Measurements from ENCODE around the gene FOXO6. TPM values are rescaled to one million over a fixed set of nuclear protein-coding genes. Genes with fewer than 3 reads are reported as not detected.

Gene FOXO6
- total and polyA plus RNA-seq, 5 donors: 1.1 to 7.0 (median 4.2) TPM

GRCh38 chr1:41362749-41363590 is 1.7 kb downstream of the FOXO6 start:
- H3K4me1 ChIP-seq (ENCODE audit: control insufficient read depth, insufficient read depth, low read length): peaks cover 4% of the 10 kb centered on the region
- H3K27me3 ChIP-seq (ENCODE audit: control insufficient read depth, insufficient read depth): no peaks in the 10 kb centered on the region
- DNase-seq: no peak
- no peak for ATAC-seq
- 46% methylated on average over 8 of the region's 8 CpGs for WGBS
- no peak overlapping the region for H3K27ac ChIP-seq (ENCODE audit: low read length)
- no peaks in the 10 kb centered on the region for H3K9me3 ChIP-seq (ENCODE audit: control insufficient read depth, low read length)
- no peak overlapping the region for H3K4me3 ChIP-seq (ENCODE audit: low read length)
- intact Hi-C loops (cut with DNase I): no loop called here

- 92% methylated on average over 4 of the region's 4 CpGs for WGBS
Measured at GRCh38 chr1:41363591-41364320, 2.5 kb downstream of the FOXO6 start.

GRCh38 chr1:41364442-41365319 is 3.4 kb downstream of the FOXO6 start:
- peaks cover 1% of the 10 kb centered on the region for H3K4me1 ChIP-seq (ENCODE audit: control insufficient read depth, insufficient read depth, low read length)
- no peaks in the 10 kb centered on the region for H3K9me3 ChIP-seq (ENCODE audit: control insufficient read depth, low read length)
- H3K27ac ChIP-seq (ENCODE audit: low read length): no peak overlapping the region
- intact Hi-C loops (cut with DNase I): no loop called here
- 70% methylated on average over 10 of the region's 10 CpGs for WGBS
- ATAC-seq (no peak), DNase-seq (no peak)
- no peaks in the 10 kb centered on the region for H3K27me3 ChIP-seq (ENCODE audit: control insufficient read depth, insufficient read depth)
- no peak overlapping the region for H3K4me3 ChIP-seq (ENCODE audit: low read length)

More at GRCh38 chr1:41363591-41364320, 2.5 kb downstream of the FOXO6 start:
- DNase-seq (no peak), ATAC-seq (no peak)
- Histone ChIP-seq H3K4me3 (ENCODE audit: low read length) (no peak overlapping the region), H3K4me1 (ENCODE audit: control insufficient read depth, insufficient read depth, low read length) (peaks cover 2% of the 10 kb centered on the region), H3K27ac (ENCODE audit: low read length) (no peak overlapping the region), H3K27me3 (ENCODE audit: control insufficient read depth, insufficient read depth) (no peaks in the 10 kb centered on the region), H3K9me3 (ENCODE audit: control insufficient read depth, low read length) (no peaks in the 10 kb centered on the region)
- intact Hi-C loops (cut with DNase I): no loop called here

GRCh38 chr1:41365320-41365633 is 4.0 kb downstream of the FOXO6 start:
- Histone ChIP-seq H3K9me3 (ENCODE audit: control insufficient read depth, low read length) (no peaks in the 10 kb centered on the region), H3K4me1 (ENCODE audit: control insufficient read depth, insufficient read depth, low read length) (no peaks in the 10 kb centered on the region), H3K27me3 (ENCODE audit: control insufficient read depth, insufficient read depth) (no peaks in the 10 kb centered on the region), H3K4me3 (ENCODE audit: low read length) (no peak overlapping the region), H3K27ac (ENCODE audit: low read length) (no peak overlapping the region)
- intact Hi-C loops (cut with DNase I): no loop called here
- ATAC-seq: no peak
- no peak for DNase-seq

GRCh38 chr1:41365772-41366454 is 4.7 kb downstream of the FOXO6 start:
- no peaks in the 10 kb centered on the region for H3K9me3 ChIP-seq (ENCODE audit: control insufficient read depth, low read length)
- intact Hi-C loops (cut with DNase I): no loop called here
- peak overlapping the region; percentile 38 for H3K27ac ChIP-seq (ENCODE audit: low read length)
- WGBS: 4% methylated on average over 23 of the region's 23 CpGs
- H3K4me1 ChIP-seq (ENCODE audit: control insufficient read depth, insufficient read depth, low read length): no peaks in the 10 kb centered on the region
- DNase-seq (no peak), ATAC-seq (no peak)
- no peaks in the 10 kb centered on the region for H3K27me3 ChIP-seq (ENCODE audit: control insufficient read depth, insufficient read depth)
- peak overlapping the region; percentile 55 for H3K4me3 ChIP-seq (ENCODE audit: low read length)

GRCh38 chr1:41366455-41367287 is 5.4 kb downstream of the FOXO6 start:
- DNase-seq (peak in 2 of 3 donors; percentile 72 to 78), ATAC-seq (peak; percentile 9 to 35)
- Histone ChIP-seq H3K4me1 (ENCODE audit: control insufficient read depth, insufficient read depth, low read length) (peaks cover 3% of the 10 kb centered on the region), H3K27ac (ENCODE audit: low read length) (no peak overlapping the region), H3K4me3 (ENCODE audit: low read length) (peak overlapping the region; percentile 55), H3K9me3 (ENCODE audit: control insufficient read depth, low read length) (no peaks in the 10 kb centered on the region), H3K27me3 (ENCODE audit: control insufficient read depth, insufficient read depth) (no peaks in the 10 kb centered on the region)
- 8% methylated on average over 51 of the region's 51 CpGs for WGBS
- intact Hi-C loops (cut with DNase I): no loop called here

GRCh38 chr1:41367288-41367642 is 6.0 kb downstream of the FOXO6 start:
- ATAC-seq (no peak), DNase-seq (no peak)
- Histone ChIP-seq H3K27me3 (ENCODE audit: control insufficient read depth, insufficient read depth) (no peaks in the 10 kb centered on the region), H3K9me3 (ENCODE audit: control insufficient read depth, low read length) (no peaks in the 10 kb centered on the region), H3K27ac (ENCODE audit: low read length) (no peak overlapping the region), H3K4me3 (ENCODE audit: low read length) (no peak overlapping the region), H3K4me1 (ENCODE audit: control insufficient read depth, insufficient read depth, low read length) (peaks cover 9% of the 10 kb centered on the region)
- WGBS: 57% methylated on average over 5 of the region's 5 CpGs
- intact Hi-C loops (cut with DNase I): no loop called here

- H3K4me1 ChIP-seq (ENCODE audit: control insufficient read depth, insufficient read depth, low read length): peaks cover 11% of the 10 kb centered on the region
- no peak for DNase-seq
- no peaks in the 10 kb centered on the region for H3K27me3 ChIP-seq (ENCODE audit: control insufficient read depth, insufficient read depth)
Measured at GRCh38 chr1:41368366-41368765, 7.1 kb downstream of the FOXO6 start.

GRCh38 chr1:41368801-41369200 is 7.6 kb downstream of the FOXO6 start:
- H3K4me3 ChIP-seq (ENCODE audit: low read length): no peak overlapping the region
- H3K27ac ChIP-seq (ENCODE audit: low read length): no peak overlapping the region
- H3K4me1 ChIP-seq (ENCODE audit: control insufficient read depth, insufficient read depth, low read length): peaks cover 11% of the 10 kb centered on the region
- no peaks in the 10 kb centered on the region for H3K9me3 ChIP-seq (ENCODE audit: control insufficient read depth, low read length)
- ATAC-seq (no peak), DNase-seq (no peak)
- H3K27me3 ChIP-seq (ENCODE audit: control insufficient read depth, insufficient read depth): no peaks in the 10 kb centered on the region
- intact Hi-C loops (cut with DNase I): no loop called here
- 54% methylated on average over 7 of the region's 7 CpGs for WGBS

More at GRCh38 chr1:41368366-41368765, 7.1 kb downstream of the FOXO6 start:
- Histone ChIP-seq H3K27ac (ENCODE audit: low read length) (no peak overlapping the region), H3K4me3 (ENCODE audit: low read length) (no peak overlapping the region), H3K9me3 (ENCODE audit: control insufficient read depth, low read length) (no peaks in the 10 kb centered on the region)
- intact Hi-C loops (cut with DNase I): no loop called here
- 52% methylated on average over 1 of the region's 1 CpG for WGBS
- ATAC-seq: no peak

- WGBS: 91% methylated on average over 2 of the region's 2 CpGs
- intact Hi-C loops (cut with DNase I): no loop called here
- peaks cover 11% of the 10 kb centered on the region for H3K4me1 ChIP-seq (ENCODE audit: control insufficient read depth, insufficient read depth, low read length)
Measured at GRCh38 chr1:41369531-41369930, 8.3 kb downstream of the FOXO6 start.

More at GRCh38 chr1:41369531-41369930, 8.3 kb downstream of the FOXO6 start:
- DNase-seq (no peak), ATAC-seq (no peak)
- no peak overlapping the region for H3K27ac ChIP-seq (ENCODE audit: low read length)
- no peaks in the 10 kb centered on the region for H3K27me3 ChIP-seq (ENCODE audit: control insufficient read depth, insufficient read depth)
- no peaks in the 10 kb centered on the region for H3K9me3 ChIP-seq (ENCODE audit: control insufficient read depth, low read length)
- H3K4me3 ChIP-seq (ENCODE audit: low read length): no peak overlapping the region
